IMR-90 (cell line): ENCODE data around the gene PRKAR1A. TPM values are rescaled to one million over a fixed set of nuclear protein-coding genes. Genes with fewer than 3 reads are reported as not detected.

Source experiments
- ATAC-seq: fragments of 200-7000 bp; cut with Tn5 transposase; 2 replicates; pipeline ENCODE4 v1.9.1; 2020; ENCODE audit warnings: low read depth, mild to moderate bottlenecking, moderate library complexity
- BruUV-seq: library from RNA; stranded (reverse); fragments of 400-500 nt; replicated peaks from 2 replicates; lab custom pipeline; 2021; lab: Mats Ljungman, UMichigan
- CTCF ChIA-PET: fragments of 300-600 bp; formaldehyde crosslinking; extraction: SDS; loops from one replicate; lab custom pipeline; 2021; ENCODE audit warnings: antibody characterized with exemption; lab: Yijun Ruan, JAX
- POLR2A ChIA-PET: fragments of 300-600 bp; sonication (Branson Sonifier 250); formaldehyde crosslinking; loops from one replicate; lab custom pipeline; 2022; ENCODE audit warnings: antibody characterized with exemption; ENCODE audit not compliant: unreplicated experiment; lab: Charles Lee
- DNase-seq: peaks from one replicate; pipeline ENCODE4 v3.0.0; 2013
- H2AFZ ChIP-seq: replicated peaks from 2 replicates; pipeline ENCODE3; 2013; ENCODE audit warnings: low read length, mild to moderate bottlenecking; ENCODE audit not compliant: poor library complexity
- H2AK5ac ChIP-seq: 2 replicates; pipeline ENCODE4 v1.6.1; 2013; ENCODE audit warnings: low read depth, low read length, inconsistent platforms
- H2AK9ac ChIP-seq: replicated peaks from 2 replicates; pipeline ENCODE3; 2013; ENCODE audit warnings: mild to moderate bottlenecking, low read depth, low read length, moderate library complexity; ENCODE audit not compliant: poor library complexity
- H2BK120ac ChIP-seq: 2 replicates; pipeline ENCODE4 v1.6.1; 2013; ENCODE audit warnings: low read depth, low read length, inconsistent platforms
- H2BK15ac ChIP-seq: 3 replicates; pipeline ENCODE4 v1.6.1; 2013; ENCODE audit warnings: low read depth, low read length, inconsistent platforms
- H2BK20ac ChIP-seq: 2 replicates; pipeline ENCODE4 v1.6.1; 2013; ENCODE audit warnings: low read depth, mild to moderate bottlenecking, inconsistent platforms, low read length, moderate library complexity
- H2BK5ac ChIP-seq: 2 replicates; pipeline ENCODE4 v1.6.1; 2013; ENCODE audit warnings: mild to moderate bottlenecking, low read depth, low read length, inconsistent platforms; ENCODE audit not compliant: poor library complexity, severe bottlenecking
- H3K14ac ChIP-seq: replicated peaks from 2 replicates; pipeline ENCODE4 v1.6.1; 2013; ENCODE audit warnings: low read depth, low read length, inconsistent platforms
- H3K18ac ChIP-seq: 2 replicates; pipeline ENCODE4 v1.6.1; 2013; ENCODE audit warnings: low read depth, low read length, control low read depth
- H3K23ac ChIP-seq: 2 replicates; pipeline ENCODE4 v1.6.1; 2013; ENCODE audit warnings: low read depth, low read length, inconsistent platforms
- H3K27ac ChIP-seq: 2 replicates; pipeline ENCODE4 v1.5.1; 2013; ENCODE audit warnings: mild to moderate bottlenecking, control low read depth, low read length; ENCODE audit not compliant: insufficient read depth
- H3K27me3 ChIP-seq: 2 replicates; pipeline ENCODE4 v1.6.1; 2013; ENCODE audit warnings: low read length; ENCODE audit not compliant: control insufficient read depth, insufficient read depth
- H3K36me3 ChIP-seq: 2 replicates; pipeline ENCODE4 v1.6.1; 2013; ENCODE audit warnings: low read length, mixed read lengths; ENCODE audit not compliant: control insufficient read depth, insufficient read depth
- H3K4ac ChIP-seq: 2 replicates; pipeline ENCODE4 v1.6.1; 2013; ENCODE audit warnings: low read depth, low read length, inconsistent platforms
- H3K4me1 ChIP-seq: 2 replicates; pipeline ENCODE4 v1.6.1; 2013; ENCODE audit warnings: low read length, mixed read lengths; ENCODE audit not compliant: control insufficient read depth, insufficient read depth
- H3K4me2 ChIP-seq: 2 replicates; pipeline ENCODE4 v1.6.1; 2013; ENCODE audit warnings: low read depth, mild to moderate bottlenecking, control low read depth, low read length, moderate library complexity
- H3K4me3 ChIP-seq: 2 replicates; pipeline ENCODE4 v1.5.1; 2013; ENCODE audit warnings: low read depth, mild to moderate bottlenecking, control low read depth, low read length, moderate library complexity; ENCODE audit not compliant: insufficient read depth
- H3K56ac ChIP-seq: 2 replicates; pipeline ENCODE4 v1.6.1; 2013; ENCODE audit warnings: low read length, inconsistent platforms; ENCODE audit not compliant: insufficient read depth; ENCODE audit errors: extremely low read depth
- H3K79me1 ChIP-seq, 2 experiments: 2 replicates each; pipeline ENCODE4 v1.6.1; 2013; ENCODE audit warnings: low read length in 2 of 2, inconsistent platforms in 1 of 2, low read depth in 1 of 2
- H3K9ac ChIP-seq: 2 replicates; pipeline ENCODE4 v1.6.1; 2013; ENCODE audit warnings: low read depth, low read length, control low read depth
- H3K9me1 ChIP-seq: 2 replicates; pipeline ENCODE4 v1.6.1; 2013; ENCODE audit warnings: low read length, inconsistent platforms; ENCODE audit not compliant: insufficient read depth
- H3K9me3 ChIP-seq: 2 replicates; pipeline ENCODE4 v1.6.1; 2013; ENCODE audit warnings: low read length; ENCODE audit not compliant: control insufficient read depth, insufficient read depth
- H4K20me1 ChIP-seq: 2 replicates; pipeline ENCODE4 v1.6.1; 2013; ENCODE audit warnings: low read length, inconsistent platforms; ENCODE audit not compliant: insufficient read depth
- H4K5ac ChIP-seq: 2 replicates; pipeline ENCODE4 v1.6.1; 2013; ENCODE audit warnings: mild to moderate bottlenecking, low read depth, low read length, control low read depth
- H4K8ac ChIP-seq, 2 experiments: 2 replicates each; pipeline ENCODE4 v1.6.1; 2013; ENCODE audit warnings: low read depth in 2 of 2, low read length in 2 of 2, control low read depth in 1 of 2, inconsistent platforms in 1 of 2
- H4K91ac ChIP-seq: 2 replicates; pipeline ENCODE4 v1.6.1; 2013; ENCODE audit warnings: low read depth, low read length, inconsistent platforms; ENCODE audit not compliant: insufficient read depth
- BHLHE40 ChIP-seq: fragments of 150-350 bp; IDR thresholded peaks from 2 replicates; pipeline ENCODE4 v1.6.1; 2016; ENCODE audit warnings: mild to moderate bottlenecking, low read depth, low read length
- CEBPB ChIP-seq: IDR thresholded peaks from 2 replicates; pipeline ENCODE4 v1.6.1; 2012; ENCODE audit warnings: low read depth, low read length, improper control_type of control experiment
- CHD1 ChIP-seq: IDR thresholded peaks from 2 replicates; pipeline ENCODE4 v1.6.1; 2012; ENCODE audit warnings: low read depth, low read length, improper control_type of control experiment
- ELK1 ChIP-seq: fragments of 150-350 bp; IDR thresholded peaks from 2 replicates; pipeline ENCODE4 v1.6.1; 2016; ENCODE audit warnings: low read depth, mild to moderate bottlenecking, low read length, moderate library complexity, borderline replicate concordance
- FOS ChIP-seq: fragments of 150-350 bp; IDR thresholded peaks from 2 replicates; pipeline ENCODE4 v1.6.1; 2016; ENCODE audit warnings: low read depth, low read length
- MAFK ChIP-seq: IDR thresholded peaks from 2 replicates; pipeline ENCODE4 v1.6.1; 2012; ENCODE audit warnings: low read depth, low read length, improper control_type of control experiment
- MAZ ChIP-seq: IDR thresholded peaks from 2 replicates; pipeline ENCODE4 v1.6.1; 2012; ENCODE audit warnings: low read depth, mild to moderate bottlenecking, low read length, improper control_type of control experiment, moderate library complexity, borderline replicate concordance
- MXI1 ChIP-seq: IDR thresholded peaks from 2 replicates; pipeline ENCODE4 v1.6.1; 2012; ENCODE audit warnings: low read depth, mild to moderate bottlenecking, low read length, moderate library complexity, borderline replicate concordance
- NFE2L2 ChIP-seq: fragments of 150-350 bp; IDR thresholded peaks from 2 replicates; pipeline ENCODE4 v1.6.1; 2016; ENCODE audit warnings: low read depth, mild to moderate bottlenecking, low read length
- POLR2A ChIP-seq: IDR thresholded peaks from 2 replicates; pipeline ENCODE4 v1.6.1; 2012; ENCODE audit warnings: mild to moderate bottlenecking, low read depth, low read length
- RAD21 ChIP-seq: IDR thresholded peaks from 2 replicates; pipeline ENCODE4 v1.6.1; 2012; ENCODE audit warnings: low read length, improper control_type of control experiment
- RCOR1 ChIP-seq: IDR thresholded peaks from 2 replicates; pipeline ENCODE4 v1.6.1; 2012; ENCODE audit warnings: mild to moderate bottlenecking, low read length, improper control_type of control experiment; ENCODE audit not compliant: insufficient replicate concordance
- RFX5 ChIP-seq: IDR thresholded peaks from 2 replicates; pipeline ENCODE4 v1.8.0; 2012; ENCODE audit warnings: low read depth, mild to moderate bottlenecking, low read length, moderate library complexity
- SMC3 ChIP-seq: fragments of 150-350 bp; IDR thresholded peaks from 2 replicates; pipeline ENCODE4 v1.6.1; 2016; ENCODE audit warnings: low read depth, mild to moderate bottlenecking, antibody characterized with exemption, low read length, moderate library complexity
- WGBS, 2 experiments: methylation state at CpG; one replicate each; pipeline versions ENCODE4 v1.1.5 to v1.1.7; 2013; ENCODE audit warnings: missing lambda C conversion rate in 2 of 2; ENCODE audit not compliant: insufficient read length in 1 of 2; ENCODE audit errors: extremely low coverage in 2 of 2; 5-methylcytosine and 5-hydroxymethylcytosine counted together
- dilution Hi-C: fragments of 300-500 bp; cut with HindIII; formaldehyde crosslinking; loops from one replicate; pipeline ENCODE4 v1.14.3; 2018; ENCODE audit warnings: low sequenced_read_pairs; ENCODE audit not compliant: unreplicated experiment
- in situ Hi-C: fragments of 300-500 bp; cut with MboI; formaldehyde crosslinking; loops from 3 replicates; pipeline ENCODE4 v1.14.3; 2019; ENCODE audit warnings: low sequenced_read_pairs, inconsistent platforms, mixed read lengths
- intact Hi-C: fragments of 100-400 bp; cut with micrococcal nuclease; formaldehyde crosslinking; loops from 2 replicates; pipeline ENCODE4 v1.10.0; 2022
- polyA plus RNA-seq, 3 experiments: library from polyadenylated mRNA; depleted of rRNA; stranded (reverse); fragments of >200 nt; gene quantifications; 2 replicates each; pipeline ENCODE4 v1.2.3, GENCODE V29; 2012; ENCODE audit warnings: low replicate concordance in 1 of 3
- total RNA-seq: library from RNA; depleted of rRNA; stranded (reverse); fragments of >200 nt; gene quantifications from 2 replicates; pipeline ENCODE4 v1.2.3, GENCODE V29; 2012
- TF ChIP-seq, protein P1 (sequence below): fragments of 150-350 bp; IDR thresholded peaks from 2 replicates; pipeline ENCODE4 v1.6.1; 2017; ENCODE audit warnings: mild to moderate bottlenecking, antibody characterized with exemption, low read length, low read depth
- TF ChIP-seq, protein P2 (sequence below): conservative IDR thresholded peaks from 2 replicates; pipeline ENCODE4 v1.5.1; 2012; ENCODE audit warnings: mild to moderate bottlenecking, low read depth, low read length, improper control_type of control experiment

PRKAR1A gene
- total and polyA plus RNA-seq, 2 of the 4 experiments (the other 2 are of a cell fraction), result 145 to 256 TPM

GRCh38 chr17:68598545-68598961 lies 86.3 kb downstream of the PRKAR1A start:
- H2AK9ac ChIP-seq, result no peak overlapping the region
- H2AFZ ChIP-seq, result no peak overlapping the region
- H3K27me3 ChIP-seq, result peaks cover 52% of the 10 kb centered on the region
- intact Hi-C loops, result no loop called here
- no peak overlapping the region for H4K91ac ChIP-seq
- no peak for DNase-seq
- ATAC-seq, result no peak
- no TSS peak for BruUV-seq
- no peaks in the 10 kb centered on the region for H3K79me1 ChIP-seq
- no peaks in the 10 kb centered on the region for H4K20me1 ChIP-seq
- H3K27ac ChIP-seq, result no peak overlapping the region
- no peak overlapping the region for H2BK15ac ChIP-seq
- H3K4me1 ChIP-seq, result no peaks in the 10 kb centered on the region; the same call in 1 of the 2 replicates
- no peak overlapping the region for H3K14ac ChIP-seq
- no peak overlapping the region for H2BK5ac ChIP-seq
- H2AK5ac ChIP-seq, result no peak overlapping the region
- no CpG with 5 or more reads among the region's 4 CpGs for WGBS, 2 experiments
- H3K9me3 ChIP-seq, result 0 out of 2 replicates have a peak, but pooled peaks cover under 1% of the 10 kb centered on the region
- in situ Hi-C loops, result no loop called here
- no peak overlapping the region for H3K9ac ChIP-seq
- no peak overlapping the region for H2BK20ac ChIP-seq
- ChIA-PET POLR2A (no interaction called here), CTCF (interaction anchor here (0.5 to 0.6 kb wide), 2 partner anchors 8 to 589 kb away, joined by 3 read pairs; no protein-coding TSS in a partner anchor)
- TF ChIP-seq, protein P1, sequence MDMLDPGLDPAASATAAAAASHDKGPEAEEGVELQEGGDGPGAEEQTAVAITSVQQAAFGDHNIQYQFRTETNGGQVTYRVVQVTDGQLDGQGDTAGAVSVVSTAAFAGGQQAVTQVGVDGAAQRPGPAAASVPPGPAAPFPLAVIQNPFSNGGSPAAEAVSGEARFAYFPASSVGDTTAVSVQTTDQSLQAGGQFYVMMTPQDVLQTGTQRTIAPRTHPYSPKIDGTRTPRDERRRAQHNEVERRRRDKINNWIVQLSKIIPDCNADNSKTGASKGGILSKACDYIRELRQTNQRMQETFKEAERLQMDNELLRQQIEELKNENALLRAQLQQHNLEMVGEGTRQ, result no peak
- TF ChIP-seq, protein P2, sequence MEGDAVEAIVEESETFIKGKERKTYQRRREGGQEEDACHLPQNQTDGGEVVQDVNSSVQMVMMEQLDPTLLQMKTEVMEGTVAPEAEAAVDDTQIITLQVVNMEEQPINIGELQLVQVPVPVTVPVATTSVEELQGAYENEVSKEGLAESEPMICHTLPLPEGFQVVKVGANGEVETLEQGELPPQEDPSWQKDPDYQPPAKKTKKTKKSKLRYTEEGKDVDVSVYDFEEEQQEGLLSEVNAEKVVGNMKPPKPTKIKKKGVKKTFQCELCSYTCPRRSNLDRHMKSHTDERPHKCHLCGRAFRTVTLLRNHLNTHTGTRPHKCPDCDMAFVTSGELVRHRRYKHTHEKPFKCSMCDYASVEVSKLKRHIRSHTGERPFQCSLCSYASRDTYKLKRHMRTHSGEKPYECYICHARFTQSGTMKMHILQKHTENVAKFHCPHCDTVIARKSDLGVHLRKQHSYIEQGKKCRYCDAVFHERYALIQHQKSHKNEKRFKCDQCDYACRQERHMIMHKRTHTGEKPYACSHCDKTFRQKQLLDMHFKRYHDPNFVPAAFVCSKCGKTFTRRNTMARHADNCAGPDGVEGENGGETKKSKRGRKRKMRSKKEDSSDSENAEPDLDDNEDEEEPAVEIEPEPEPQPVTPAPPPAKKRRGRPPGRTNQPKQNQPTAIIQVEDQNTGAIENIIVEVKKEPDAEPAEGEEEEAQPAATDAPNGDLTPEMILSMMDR, result no peak
- TF ChIP-seq SMC3 (no peak), BHLHE40 (no peak), RAD21 (no peak), MAFK (no peak), CEBPB (no peak), MAZ (no peak), MXI1 (no peak), RFX5 (no peak), POLR2A (no peak), RCOR1 (no peak), FOS (no peak), CHD1 (no peak), ELK1 (no peak), NFE2L2 (no peak)
- H3K56ac ChIP-seq, result no peak overlapping the region
- no peaks in the 10 kb centered on the region for H3K9me1 ChIP-seq
- H3K23ac ChIP-seq, result no peak overlapping the region
- no peak overlapping the region for H3K4me3 ChIP-seq
- H4K8ac ChIP-seq, result no peak overlapping the region
- H3K36me3 ChIP-seq, result no peaks in the 10 kb centered on the region
- H3K4ac ChIP-seq, result no peak overlapping the region
- H2BK120ac ChIP-seq, result no peak overlapping the region
- no peak overlapping the region for H3K18ac ChIP-seq
- no peak overlapping the region for H4K5ac ChIP-seq
- dilution Hi-C loops, result no loop called here
- no peak overlapping the region for H3K4me2 ChIP-seq
